Upper lobe of left lung (tissue), 4 donors: Measurements from ENCODE around the gene NUDT13.

ENCODE experiments used
- CTCF ChIP-seq, 6 experiments: fragments of 450-650 bp in 4 of 6; fragments of 200-600 bp in 2 of 6; sonication (generic) in 2 of 6; IDR thresholded peaks; one replicate each; pipeline ENCODE4 v1.5.1; 2016 to 2019; ENCODE audit warnings: antibody characterized with exemption in 6 of 6
- EP300 ChIP-seq, 4 donors: sonication (generic); formaldehyde crosslinking; IDR thresholded peaks; one replicate each; pipeline ENCODE4 v1.5.1; 2017; ENCODE audit warnings: antibody characterized with exemption in 4 of 4, control low read depth in 2 of 4

GRCh38 chr10:73073627-73074026 lies 36.6 kb upstream of the NUDT13 start:
- TF ChIP-seq CTCF (IDR thresholded peaks at IDR 0.05) (no peak), EP300 (IDR thresholded peaks at IDR 0.05) (no peak)
